Measurements from ENCODE around the gene TTC17. TPM values are rescaled to one million over a fixed set of nuclear protein-coding genes. Genes with fewer than 3 reads are reported as not detected.
"Not testable (repeated sequence)": the region's sequence is repeated elsewhere in the genome, so short reads cannot be mapped to it uniquely, and the experiment has no call there.

The TTC17 gene
- total RNA-seq, 2 experiments from 2014 or later: 87.6 to 89.6 TPM

- Mint-ChIP-seq H3K4me3 (no peak overlapping the region), H3K36me3 (peaks cover 30% of the 10 kb centered on the region), H3K27ac (no peak overlapping the region), H3K9me3 (no peaks in the 10 kb centered on the region), H3K27me3 (no peaks in the 10 kb centered on the region), H3K4me1 (peaks cover 2% of the 10 kb centered on the region)
- POLR2A ChIA-PET: no interaction called here
- DNase-seq (no peak), ATAC-seq (ENCODE audit: low read depth) (no peak)
Observed at GRCh38 chr11:43434893-43435292, 76.2 kb downstream of the TTC17 start.

GRCh38 chr11:43440486-43440885, 81.8 kb downstream of the TTC17 start:
- Mint-ChIP-seq H3K36me3 (peaks cover 35% of the 10 kb centered on the region), H3K4me1 (peaks cover 2% of the 10 kb centered on the region), H3K27me3 (no peaks in the 10 kb centered on the region), H3K9me3 (no peaks in the 10 kb centered on the region), H3K4me3 (no peak overlapping the region), H3K27ac (no peak overlapping the region)
- no peak for DNase-seq
- POLR2A ChIA-PET: no interaction called here
- ATAC-seq (ENCODE audit: low read depth): no peak

GRCh38 chr11:43443811-43444210, 85.1 kb downstream of the TTC17 start:
- no peak overlapping the region for H3K4me3 Mint-ChIP-seq
- H3K36me3 Mint-ChIP-seq: peaks cover 51% of the 10 kb centered on the region
- H3K9me3 Mint-ChIP-seq: no peaks in the 10 kb centered on the region
- no peaks in the 10 kb centered on the region for H3K27me3 Mint-ChIP-seq
- H3K27ac Mint-ChIP-seq: no peak overlapping the region
- H3K4me1 Mint-ChIP-seq: peaks cover 11% of the 10 kb centered on the region
- ATAC-seq (ENCODE audit: low read depth): no peak
- DNase-seq: no peak
- POLR2A ChIA-PET: no interaction called here

GRCh38 chr11:43447151-43447550, 88.4 kb downstream of the TTC17 start:
- ATAC-seq (ENCODE audit: low read depth) (peak; percentile 58), DNase-seq (no peak)
- H3K27ac Mint-ChIP-seq: no peak overlapping the region
- POLR2A ChIA-PET: no interaction called here
- H3K4me3 Mint-ChIP-seq: no peak overlapping the region
- H3K9me3 Mint-ChIP-seq: no peaks in the 10 kb centered on the region
- H3K36me3 Mint-ChIP-seq: peaks cover 60% of the 10 kb centered on the region
- H3K4me1 Mint-ChIP-seq: peaks cover 11% of the 10 kb centered on the region
- H3K27me3 Mint-ChIP-seq: no peaks in the 10 kb centered on the region

GRCh38 chr11:43458486-43458885, 99.8 kb downstream of the TTC17 start:
- DNase-seq (no peak), ATAC-seq (ENCODE audit: low read depth) (no peak)
- peaks cover 68% of the 10 kb centered on the region for H3K36me3 Mint-ChIP-seq
- no peak overlapping the region for H3K27ac Mint-ChIP-seq
- no peaks in the 10 kb centered on the region for H3K4me1 Mint-ChIP-seq
- H3K27me3 Mint-ChIP-seq: no peaks in the 10 kb centered on the region
- H3K4me3 Mint-ChIP-seq: no peak overlapping the region
- H3K9me3 Mint-ChIP-seq: peaks cover 4% of the 10 kb centered on the region
- POLR2A ChIA-PET: no interaction called here

- Mint-ChIP-seq H3K27ac (no peak overlapping the region), H3K4me1 (no peaks in the 10 kb centered on the region), H3K36me3 (peaks cover 70% of the 10 kb centered on the region), H3K9me3 (peaks cover 7% of the 10 kb centered on the region), H3K27me3 (no peaks in the 10 kb centered on the region), H3K4me3 (no peak overlapping the region)
- no peak for ATAC-seq (ENCODE audit: low read depth)
- no peak for DNase-seq
- POLR2A ChIA-PET: no interaction called here
Observed at GRCh38 chr11:43459246-43459645, 100.5 kb downstream of the TTC17 start.

- DNase-seq (no peak), ATAC-seq (ENCODE audit: low read depth) (no peak)
- peaks cover 83% of the 10 kb centered on the region for H3K36me3 Mint-ChIP-seq
- H3K4me3 Mint-ChIP-seq: no peak overlapping the region
- no peaks in the 10 kb centered on the region for H3K4me1 Mint-ChIP-seq
- H3K27ac Mint-ChIP-seq: no peak overlapping the region
- POLR2A ChIA-PET: no interaction called here
- peaks cover 11% of the 10 kb centered on the region for H3K9me3 Mint-ChIP-seq
- no peaks in the 10 kb centered on the region for H3K27me3 Mint-ChIP-seq
Observed at GRCh38 chr11:43462359-43462758, 103.6 kb downstream of the TTC17 start.

GRCh38 chr11:43467958-43468357, 109.2 kb downstream of the TTC17 start:
- DNase-seq: no peak
- Mint-ChIP-seq H3K27ac (no peak overlapping the region), H3K4me3 (no peak overlapping the region), H3K27me3 (no peaks in the 10 kb centered on the region), H3K4me1 (no peaks in the 10 kb centered on the region), H3K36me3 (peaks cover 69% of the 10 kb centered on the region), H3K9me3 (peaks cover 24% of the 10 kb centered on the region)
- ATAC-seq (ENCODE audit: low read depth): no peak
- POLR2A ChIA-PET: no interaction called here

GRCh38 chr11:43477491-43477890, 118.8 kb downstream of the TTC17 start:
- H3K27me3 Mint-ChIP-seq; POLR2A ChIA-PET; ATAC-seq (ENCODE audit: low read depth); H3K4me3 Mint-ChIP-seq; H3K27ac Mint-ChIP-seq; DNase-seq; H3K4me1 Mint-ChIP-seq: not testable (repeated sequence)
- Mint-ChIP-seq H3K36me3 (peaks cover 52% of the 10 kb centered on the region), H3K9me3 (peaks cover 21% of the 10 kb centered on the region)

- no peak overlapping the region for H3K27ac Mint-ChIP-seq
- peaks cover 26% of the 10 kb centered on the region for H3K36me3 Mint-ChIP-seq
- H3K27me3 Mint-ChIP-seq: no peaks in the 10 kb centered on the region
- POLR2A ChIA-PET: no interaction called here
- no peak for DNase-seq
- H3K4me3 Mint-ChIP-seq: no peak overlapping the region
- H3K4me1 Mint-ChIP-seq: no peaks in the 10 kb centered on the region
- peaks cover 4% of the 10 kb centered on the region for H3K9me3 Mint-ChIP-seq
- ATAC-seq (ENCODE audit: low read depth): no peak
Observed at GRCh38 chr11:43486141-43486540, 127.4 kb downstream of the TTC17 start.

GRCh38 chr11:43489869-43490465, 131.2 kb downstream of the TTC17 start:
- no peak overlapping the region for H3K27ac Mint-ChIP-seq
- no peaks in the 10 kb centered on the region for H3K9me3 Mint-ChIP-seq
- POLR2A ChIA-PET: no interaction called here
- H3K27me3 Mint-ChIP-seq: no peaks in the 10 kb centered on the region
- peaks cover 38% of the 10 kb centered on the region for H3K36me3 Mint-ChIP-seq
- ATAC-seq (ENCODE audit: low read depth): no peak
- no peak for DNase-seq
- H3K4me3 Mint-ChIP-seq: no peak overlapping the region
- no peaks in the 10 kb centered on the region for H3K4me1 Mint-ChIP-seq

GRCh38 chr11:43492701-43493100, 134.0 kb downstream of the TTC17 start:
- Mint-ChIP-seq H3K27me3 (no peaks in the 10 kb centered on the region), H3K4me1 (no peaks in the 10 kb centered on the region), H3K27ac (no peak overlapping the region), H3K36me3 (peaks cover 38% of the 10 kb centered on the region), H3K9me3 (no peaks in the 10 kb centered on the region), H3K4me3 (no peak overlapping the region)
- no peak for DNase-seq
- POLR2A ChIA-PET: no interaction called here
- no peak for ATAC-seq (ENCODE audit: low read depth)

- ATAC-seq (ENCODE audit: low read depth) (no peak), DNase-seq (no peak)
- Mint-ChIP-seq H3K9me3 (no peaks in the 10 kb centered on the region), H3K27ac (no peak overlapping the region), H3K4me3 (no peak overlapping the region), H3K36me3 (peaks cover 38% of the 10 kb centered on the region), H3K4me1 (no peaks in the 10 kb centered on the region), H3K27me3 (no peaks in the 10 kb centered on the region)
- POLR2A ChIA-PET: no interaction called here
Observed at GRCh38 chr11:43493431-43493830, 134.7 kb downstream of the TTC17 start.

GRCh38 chr11:43497144-43497543, 138.4 kb downstream of the TTC17 start:
- Mint-ChIP-seq H3K9me3 (no peaks in the 10 kb centered on the region), H3K27ac (no peak overlapping the region), H3K36me3 (peaks cover 16% of the 10 kb centered on the region), H3K27me3 (peaks cover 7% of the 10 kb centered on the region), H3K4me3 (no peak overlapping the region), H3K4me1 (no peaks in the 10 kb centered on the region)
- POLR2A ChIA-PET: no interaction called here
- DNase-seq (no peak), ATAC-seq (ENCODE audit: low read depth) (no peak)

- no peaks in the 10 kb centered on the region for H3K4me1 Mint-ChIP-seq
- no peak for ATAC-seq (ENCODE audit: low read depth)
- no peak overlapping the region for H3K27ac Mint-ChIP-seq
- peaks cover 7% of the 10 kb centered on the region for H3K36me3 Mint-ChIP-seq
- no peak overlapping the region for H3K4me3 Mint-ChIP-seq
- H3K9me3 Mint-ChIP-seq: no peaks in the 10 kb centered on the region
- POLR2A ChIA-PET: no interaction called here
- DNase-seq: no peak
- H3K27me3 Mint-ChIP-seq: peaks cover 7% of the 10 kb centered on the region
Observed at GRCh38 chr11:43498561-43498960, 139.8 kb downstream of the TTC17 start.
